ENCODE measurements around the gene OTUD7B.

- TF ChIP-seq POLR2A (IDR thresholded peaks at IDR 0.05; ENCODE audit: low read length) (no peak), GATA1 (IDR thresholded peaks at IDR 0.05; ENCODE audit: low read depth, low read length) (no peak)
Measured at GRCh38 chr1:149949911-149950310, 60.6 kb downstream of the OTUD7B start.

Measured in erythroblast (primary cell).